K562 (cell line): ENCODE results near the gene DIPK1B. TPM values are rescaled to one million over a fixed set of nuclear protein-coding genes. Genes with fewer than 3 reads are reported as not detected.
A peak's percentile ranks its signal among the peaks of the same experiment; 100 is the strongest.

Experiments
- ATAC-seq: fragments of 200-7000 bp; cut with Tn5 transposase; 3 replicates; pipeline ENCODE4 v1.9.1; 2020; ENCODE audit warnings: moderate library complexity
- BruUV-seq: library from RNA; stranded (reverse); fragments of 400-500 nt; replicated peaks from 2 replicates; lab custom pipeline; 2021; lab: Mats Ljungman, UMichigan
- CTCF ChIA-PET: fragments of 300-600 bp; formaldehyde crosslinking; extraction: SDS; loops from one replicate; lab custom pipeline; 2021; ENCODE audit warnings: low intra/inter-chr PET ratio; lab: Yijun Ruan, JAX
- POLR2A ChIA-PET: fragments of 300-600, 350-650 bp; sonication (Branson Sonifier 250); formaldehyde crosslinking; extraction: SDS; loops from one replicate; lab custom pipeline; 2021; ENCODE audit warnings: antibody characterized with exemption, inconsistent platforms; lab: Yijun Ruan, JAX
- DNase-seq, 4 experiments: peaks; one replicate each; pipeline versions ENCODE4 v3.0.0 to v3.0.0-alpha.2; 2011 to 2018; ENCODE audit warnings: low spot score in 3 of 4, mixed read lengths in 3 of 4; ENCODE audit errors: extremely low read depth in 1 of 4
- FAIRE-seq: peaks from 2 replicates; lab custom pipeline; 2011; peaks lifted over from hg19 to GRCh38; lab: Jason Lieb, UNC
- H2AFZ ChIP-seq: 2 replicates; pipeline ENCODE4 v1.6.0; 2011; ENCODE audit warnings: low read depth, low read length, control low read depth, inconsistent platforms
- H3K27ac ChIP-seq: fragments of 200-600 bp; 3 replicates; pipeline ENCODE4 v1.8.0; 2011; ENCODE audit warnings: low read depth, mild to moderate bottlenecking, control low read depth, inconsistent platforms, low read length, moderate library complexity, mixed read lengths; ENCODE audit errors: extremely low read depth
- H3K27me3 ChIP-seq, 2 experiments: fragments of 300-600 bp in 1 of 2; 2 replicates in 1 of 2; 3 replicates in 1 of 2; pipeline versions ENCODE4 v1.6.0 to v1.8.0; 2011; ENCODE audit warnings: inconsistent platforms in 2 of 2, low read length in 2 of 2, mild to moderate bottlenecking in 1 of 2, mixed read lengths in 1 of 2, moderate library complexity in 1 of 2; ENCODE audit not compliant: control insufficient read depth in 2 of 2, insufficient read depth in 2 of 2
- H3K36me3 ChIP-seq: fragments of 300-600 bp; 3 replicates; pipeline ENCODE4 v1.8.0; 2011; ENCODE audit warnings: mild to moderate bottlenecking, low read length, inconsistent platforms; ENCODE audit not compliant: control insufficient read depth, insufficient read depth
- H3K4me1 ChIP-seq, 2 experiments: fragments of 200-600 bp in 1 of 2; replicated peaks in 1 of 2; 2 replicates in 1 of 2; 3 replicates in 1 of 2; pipeline versions ENCODE4 v1.5.1 to v1.8.0; 2011; ENCODE audit warnings: inconsistent platforms in 2 of 2, low read length in 2 of 2, mild to moderate bottlenecking in 1 of 2, mixed read lengths in 1 of 2, moderate library complexity in 1 of 2; ENCODE audit not compliant: control insufficient read depth in 2 of 2, insufficient read depth in 2 of 2
- H3K4me2 ChIP-seq: 2 replicates; pipeline ENCODE4 v1.6.1; 2011; ENCODE audit warnings: low read length, control low read depth, inconsistent platforms, mixed read lengths; ENCODE audit not compliant: insufficient read depth
- H3K4me3 ChIP-seq: fragments of 200-600 bp; sonication (generic), shearing (Covaris generic); 2 replicates; pipeline ENCODE4 v1.5.1; 2016; ENCODE audit warnings: control low read depth, inconsistent platforms
- H3K79me2 ChIP-seq: fragments of 200-600 bp; 3 replicates; pipeline ENCODE4 v1.8.0; 2011; ENCODE audit warnings: low read length, inconsistent platforms; ENCODE audit not compliant: control insufficient read depth, insufficient read depth
- H3K9ac ChIP-seq, 2 experiments: 2 replicates each; pipeline versions ENCODE4 v1.6.0 to v1.6.1; 2011; ENCODE audit warnings: low read depth in 2 of 2, low read length in 2 of 2, control low read depth in 1 of 2, inconsistent platforms in 1 of 2, mild to moderate bottlenecking in 1 of 2, mixed read lengths in 1 of 2; ENCODE audit not compliant: insufficient read depth in 1 of 2
- H3K9me1 ChIP-seq: one replicate; pipeline ENCODE4 v1.6.0; 2011; ENCODE audit warnings: inconsistent platforms, mild to moderate bottlenecking, low read length, moderate library complexity; ENCODE audit not compliant: control insufficient read depth, insufficient read depth
- H3K9me3 ChIP-seq: replicated peaks from 2 replicates; pipeline ENCODE4 v1.5.1; 2011; ENCODE audit warnings: low read depth, low read length, inconsistent platforms; ENCODE audit not compliant: control insufficient read depth, insufficient read depth
- H4K20me1 ChIP-seq: replicated peaks from 2 replicates; pipeline ENCODE4 v1.6.1; 2011; ENCODE audit warnings: low read length, inconsistent platforms, mixed read lengths; ENCODE audit not compliant: control insufficient read depth, insufficient read depth
- ESRRA ChIP-seq: fragments of 450-650 bp; IDR thresholded peaks from 2 replicates; pipeline ENCODE4 v1.6.1; 2014; ENCODE audit warnings: low read depth, mild to moderate bottlenecking, moderate library complexity, borderline replicate concordance
- PTBP1 ChIP-seq: fragments of 200-400 bp; formaldehyde crosslinking; IDR thresholded peaks from 2 replicates; pipeline ENCODE4 v1.6.1; 2017; ENCODE audit warnings: low read depth, low read length
- RB1 ChIP-seq: fragments of 450-650 bp; IDR thresholded peaks from 2 replicates; pipeline ENCODE4 v1.6.1; 2017; ENCODE audit warnings: low read depth, mild to moderate bottlenecking
- RBM25 ChIP-seq: fragments of 200-400 bp; formaldehyde crosslinking; IDR thresholded peaks from 2 replicates; pipeline ENCODE4 v1.6.1; 2018; ENCODE audit warnings: low read length, low read depth, moderate library complexity; ENCODE audit not compliant: severe bottlenecking
- SNRNP70 ChIP-seq: fragments of 200-400 bp; formaldehyde crosslinking; optimal IDR thresholded peaks from 2 replicates; pipeline ENCODE3; 2017; ENCODE audit warnings: low read depth, low read length
- SRF ChIP-seq, 2 experiments: fragments of 250-450, 450-650 bp in 1 of 2; sonication (Bioruptor Pico) in 1 of 2; sonication (generic) in 1 of 2; formaldehyde crosslinking; IDR thresholded peaks; 2 replicates each; pipeline versions ENCODE4 v1.5.0 to v1.5.1; 2020 to 2022; ENCODE audit warnings: mild to moderate bottlenecking in 1 of 2, missing genetic modification reagents in 1 of 2
- ZNF586 ChIP-seq: fragments of 450-650 bp; formaldehyde crosslinking; conservative IDR thresholded peaks from 2 replicates; pipeline ENCODE4 v1.4.0; 2020; ENCODE audit warnings: mild to moderate bottlenecking, moderate library complexity
- WGBS: fragments of 100-300 bp; shearing (Covaris generic); methylation state at CpG from one replicate; pipeline ENCODE4 v1.1.6; 2016; ENCODE audit warnings: low coverage, mixed read lengths; ENCODE audit not compliant: insufficient coverage; ENCODE audit errors: missing lambda C conversion rate; 5-methylcytosine and 5-hydroxymethylcytosine counted together
- in situ Hi-C: fragments of 300-500 bp; cut with MboI; formaldehyde crosslinking; loops from 4 replicates; pipeline ENCODE4 v1.15.0; 2018; ENCODE audit warnings: inconsistent platforms, mixed read lengths
- intact Hi-C: fragments of 100-400 bp; cut with micrococcal nuclease; formaldehyde crosslinking; loops from 2 replicates; pipeline ENCODE4 v1.14.2; 2022
- polyA plus RNA-seq, 8 experiments: library from polyadenylated mRNA; depleted of rRNA in 4 of 8; stranded (reverse) in 5 of 8; unstranded in 3 of 8; fragments of >200 nt; fragmentation: Nextera tagmentation in 2 of 8; fragmentation: Illumina TruSeq in 1 of 8; extraction: Ambion mirVana in 2 of 8; extraction: Trizol in 1 of 8; gene quantifications; 2 replicates each; pipeline versions ENCODE4 v1.2.1 to v1.2.3, GENCODE V29; 2011 to 2014; ENCODE audit warnings: inconsistent platforms in 1 of 8, missing spikeins in 1 of 8
- total RNA-seq, 7 experiments: library from RNA; depleted of rRNA in 6 of 7; stranded (reverse); fragments of >200 nt in 6 of 7; fragmentation: Illumina TruSeq in 2 of 7; extraction: Trizol in 2 of 7; gene quantifications; 2 replicates each; pipeline versions ENCODE4 v1.2.1 to v1.2.3, GENCODE V29; 2011 to 2021; ENCODE audit warnings: low replicate concordance in 1 of 7
- TF ChIP-seq, protein P1 (sequence below), 2 experiments: fragments of 250-450 bp in 1 of 2; fragments of 450-650 bp in 1 of 2; sonication (Bioruptor Pico) in 1 of 2; IDR thresholded peaks; 2 replicates each; pipeline versions ENCODE4 v1.6.1 to v1.8.0; 2016 to 2021; ENCODE audit warnings: mild to moderate bottlenecking in 2 of 2, moderate library complexity in 2 of 2, missing compliant biosample characterization in 1 of 2, missing genetic modification characterization in 1 of 2
- TF ChIP-seq, protein P2 (sequence below): fragments of 250-450 bp; sonication (Bioruptor Pico); IDR thresholded peaks from 2 replicates; pipeline ENCODE4 v1.5.0; 2021; ENCODE audit warnings: mild to moderate bottlenecking, moderate library complexity

Gene DIPK1B
- total and polyA plus RNA-seq, 9 of the 15 experiments (the other 6 are each of a cell fraction or from before 2014, with no cell fraction given) = 0.08 to 22.3 (median 5.9) TPM

DNA sequence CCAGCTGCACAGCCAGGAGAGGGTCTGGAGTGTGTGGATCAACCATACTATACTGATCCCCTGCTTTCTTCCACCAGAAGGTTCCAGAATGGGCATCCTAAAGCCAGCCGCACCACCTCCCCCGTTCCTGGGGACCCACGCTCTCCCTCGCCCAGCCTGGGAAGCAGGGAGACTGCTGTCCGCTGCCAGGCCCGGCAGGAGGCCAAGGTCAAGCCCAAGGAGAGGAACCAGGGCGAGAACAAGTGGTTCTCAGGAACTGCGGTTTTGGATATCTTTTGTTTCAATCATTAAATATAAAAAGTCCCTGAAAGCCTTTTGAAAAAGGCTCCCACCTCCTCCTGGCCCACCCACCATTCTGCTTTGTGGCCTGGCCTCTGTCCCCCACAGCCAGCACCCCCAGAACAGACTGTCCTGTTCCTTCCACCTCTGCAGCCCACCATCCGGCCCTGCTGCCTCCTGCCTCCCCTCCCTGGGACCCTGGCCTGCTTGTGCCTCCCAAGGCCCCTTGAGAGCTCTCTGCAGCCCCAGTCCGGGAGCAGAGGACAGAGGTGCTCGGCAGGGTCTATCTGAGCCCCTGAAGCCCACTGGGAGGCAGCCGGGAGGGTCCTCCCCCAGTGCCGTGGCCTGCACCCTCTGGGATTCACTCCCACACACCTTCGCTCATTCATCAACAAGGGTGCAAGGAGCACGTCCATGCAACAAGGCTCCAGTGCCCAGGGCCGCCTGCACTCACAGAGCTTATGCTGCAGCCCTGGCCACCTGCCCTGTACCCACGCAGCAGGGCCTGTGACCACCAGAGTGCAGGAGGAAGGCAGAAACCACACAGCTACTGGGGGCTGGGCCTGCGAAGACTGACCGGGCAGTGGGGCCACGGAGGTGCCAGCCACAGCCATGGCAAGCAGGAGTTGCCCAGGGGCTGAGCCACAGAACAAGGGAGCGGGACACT, 36.6 kb downstream of the DIPK1B start:
- Histone ChIP-seq H3K4me2 (no peak overlapping the region), H3K27me3 (no peaks in the 10 kb centered on the region), H3K79me2 (no peaks in the 10 kb centered on the region), H2AFZ (no peak overlapping the region), H3K9ac (peak overlapping the region in 1 of 2 experiments; percentile 73; a peak in 2 of 4 replicates), H3K4me1 (peaks cover 7 to 63% of the 10 kb centered on the region in 2 experiments), H3K36me3 (no peaks in the 10 kb centered on the region), H3K9me1 (no peaks in the 10 kb centered on the region), H3K9me3 (0 out of 2 replicates have a peak, but pooled peaks cover 7% of the 10 kb centered on the region), H4K20me1 (no peaks in the 10 kb centered on the region), H3K27ac (no peak overlapping the region), H3K4me3 (no peak overlapping the region)
- DNase-seq = no peak
- ATAC-seq = no peak
- CTCF ChIA-PET = no interaction called here
- in situ Hi-C loops (no loop called here), intact Hi-C loops (no loop called here)
- no peak for FAIRE-seq
- POLR2A ChIA-PET = interaction anchor here (0.7 to 2.1 kb wide), 2 partner anchors 20 to 853 kb away, joined by 3 to 12 read pairs; no protein-coding TSS in a partner anchor
- peak; percentile 47 for TF ChIP-seq ESRRA
- no peak for TF ChIP-seq PTBP1
- no TSS peak for BruUV-seq
- WGBS = 45% methylated on average over 21 of the region's 21 CpGs

DNA sequence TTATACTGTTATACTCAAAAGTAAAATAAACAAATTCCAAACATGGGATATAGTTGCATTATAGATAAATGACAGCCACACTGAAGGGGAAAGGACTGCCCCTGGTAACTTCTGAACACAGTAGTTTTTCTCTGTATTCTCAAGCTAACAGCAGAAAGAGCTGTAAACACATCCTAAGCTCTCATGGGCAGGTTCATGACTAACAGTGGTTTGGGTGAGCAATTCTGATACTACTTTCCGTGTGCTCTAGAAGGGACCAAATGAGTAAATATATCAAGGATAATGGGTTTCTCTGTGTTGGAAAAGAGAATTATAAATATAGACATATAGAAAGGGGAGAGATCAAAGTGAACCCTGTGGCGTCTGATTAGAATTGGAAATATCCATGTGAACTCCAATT, 38.2 kb downstream of the DIPK1B start:
- peaks cover 4 to 61% of the 10 kb centered on the region in 2 experiments for H3K4me1 ChIP-seq
- no peaks in the 10 kb centered on the region for H3K27me3 ChIP-seq
- CTCF ChIA-PET = no interaction called here
- no peak for FAIRE-seq
- no peak overlapping the region for H3K9ac ChIP-seq
- no peaks in the 10 kb centered on the region for H4K20me1 ChIP-seq
- TF ChIP-seq, protein P1, sequence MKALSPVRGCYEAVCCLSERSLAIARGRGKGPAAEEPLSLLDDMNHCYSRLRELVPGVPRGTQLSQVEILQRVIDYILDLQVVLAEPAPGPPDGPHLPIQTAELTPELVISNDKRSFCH (CRISPR knock-in tag; IDR thresholded peaks at IDR 0.05) = no peak
- TF ChIP-seq, protein P1 (tag; IDR thresholded peaks at IDR 0.05) = no peak
- TF ChIP-seq RB1 (no peak), ZNF586 (CRISPR knock-in tag) (no peak), SRF (CRISPR knock-in tag; IDR thresholded peaks at IDR 0.05) (no peak), RBM25 (no peak), SNRNP70 (no peak)
- TF ChIP-seq, protein P2, sequence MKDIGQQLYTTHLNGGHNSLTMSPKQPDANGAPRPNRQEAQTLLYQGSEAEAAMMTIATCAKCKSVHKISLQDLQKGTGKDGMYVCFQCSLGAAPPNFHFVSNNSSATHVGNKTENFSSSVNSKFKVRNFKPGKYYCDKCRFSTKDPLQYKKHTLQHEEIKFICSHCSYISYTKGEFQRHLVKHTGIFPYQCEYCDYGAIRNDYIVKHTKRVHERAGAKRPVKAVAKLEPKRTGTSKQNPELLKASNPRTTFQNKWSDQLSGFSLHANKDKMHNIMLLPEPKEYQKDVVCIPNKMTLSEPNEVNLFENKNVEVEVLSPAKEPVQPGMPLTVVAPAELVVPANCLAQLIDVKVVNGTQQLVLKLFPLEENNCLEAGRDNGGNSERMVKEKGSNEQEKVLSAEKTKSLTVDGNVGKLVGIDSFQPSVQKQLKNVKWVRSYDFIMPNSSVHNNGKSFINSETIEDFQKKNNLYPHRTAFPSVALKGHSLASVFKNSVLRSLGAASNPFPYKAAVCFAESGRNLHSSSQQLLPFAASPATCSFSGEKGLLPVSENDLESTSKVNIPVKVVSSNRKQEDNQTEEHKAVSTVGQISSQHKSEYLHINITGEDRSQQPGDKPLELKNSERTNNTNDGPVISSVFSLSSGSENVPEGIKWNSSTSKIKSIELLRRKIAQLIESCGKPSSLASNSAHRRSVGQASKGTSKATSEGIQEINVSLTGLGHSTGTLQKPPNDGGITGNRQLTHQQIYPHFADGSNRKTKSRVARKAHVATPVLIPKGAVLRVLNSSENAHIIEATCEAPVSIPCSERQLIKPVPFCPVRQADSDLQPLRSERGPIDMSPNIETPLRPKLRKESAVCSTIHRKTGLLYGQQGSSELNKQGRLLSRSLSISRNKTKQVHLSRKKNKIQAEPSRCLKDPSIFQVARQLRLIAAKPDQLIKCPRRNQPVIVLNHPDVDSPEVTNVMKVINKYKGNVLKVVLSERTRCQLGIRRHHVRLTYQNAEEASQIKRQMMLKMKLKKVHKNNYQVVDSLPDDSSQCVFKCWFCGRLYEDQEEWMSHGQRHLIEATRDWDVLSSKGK (CRISPR knock-in tag) = no peak
- WGBS = 18% methylated on average over 2 of the region's 2 CpGs
- POLR2A ChIA-PET = interaction anchor here (1.2 to 1.8 kb wide), 2 partner anchors 11 to 23 kb away, joined by 4 to 6 read pairs; no protein-coding TSS in a partner anchor
- BruUV-seq = no TSS peak
- no peak overlapping the region for H3K4me2 ChIP-seq
- no peak overlapping the region for H2AFZ ChIP-seq
- H3K79me2 ChIP-seq = no peaks in the 10 kb centered on the region
- H3K36me3 ChIP-seq = no peaks in the 10 kb centered on the region
- DNase-seq = no peak
- H3K27ac ChIP-seq = no peak overlapping the region
- no peak for ATAC-seq
- in situ Hi-C loops (no loop called here), intact Hi-C loops (no loop called here)
- H3K9me3 ChIP-seq = peaks cover 8% of the 10 kb centered on the region; the same call in 1 of the 2 replicates
- no peaks in the 10 kb centered on the region for H3K9me1 ChIP-seq
- no peak overlapping the region for H3K4me3 ChIP-seq
